GM12891 (cell line): ENCODE measurements around the gene PCNP.

Source experiments
- DNase-seq: peaks from one replicate; pipeline ENCODE4 v3.0.0; 2011; ENCODE audit warnings: low spot score; ENCODE audit not compliant: insufficient read length
- FAIRE-seq: peaks from 2 replicates; lab custom pipeline; 2011; peaks lifted over from hg19 to GRCh38; lab: Jason Lieb, UNC
- PAX5 ChIP-seq: IDR thresholded peaks from 2 replicates; pipeline ENCODE4 v1.6.1; 2011; ENCODE audit warnings: low read length, moderate library complexity, mild to moderate bottlenecking; ENCODE audit not compliant: insufficient read depth, severe bottlenecking
- POLR2A ChIP-seq: IDR thresholded peaks from 2 replicates; pipeline ENCODE4 v1.6.1; 2011; ENCODE audit warnings: low read depth, low read length, control low read depth
- POLR2AphosphoS5 ChIP-seq: IDR thresholded peaks from 2 replicates; pipeline ENCODE4 v1.6.1; 2011; ENCODE audit warnings: low read depth, low read length, control low read depth
- POU2F2 ChIP-seq: IDR thresholded peaks from 2 replicates; pipeline ENCODE4 v1.6.1; 2011; ENCODE audit warnings: low read depth, mild to moderate bottlenecking, control low read depth, low read length, moderate library complexity
- SPI1 ChIP-seq: IDR thresholded peaks from 2 replicates; pipeline ENCODE4 v1.6.1; 2011; ENCODE audit warnings: low read depth, low read length, control low read depth
- TAF1 ChIP-seq: IDR thresholded peaks from 2 replicates; pipeline ENCODE4 v1.6.1; 2011; ENCODE audit warnings: low read depth, low read length, control low read depth

PCNP gene

DNA sequence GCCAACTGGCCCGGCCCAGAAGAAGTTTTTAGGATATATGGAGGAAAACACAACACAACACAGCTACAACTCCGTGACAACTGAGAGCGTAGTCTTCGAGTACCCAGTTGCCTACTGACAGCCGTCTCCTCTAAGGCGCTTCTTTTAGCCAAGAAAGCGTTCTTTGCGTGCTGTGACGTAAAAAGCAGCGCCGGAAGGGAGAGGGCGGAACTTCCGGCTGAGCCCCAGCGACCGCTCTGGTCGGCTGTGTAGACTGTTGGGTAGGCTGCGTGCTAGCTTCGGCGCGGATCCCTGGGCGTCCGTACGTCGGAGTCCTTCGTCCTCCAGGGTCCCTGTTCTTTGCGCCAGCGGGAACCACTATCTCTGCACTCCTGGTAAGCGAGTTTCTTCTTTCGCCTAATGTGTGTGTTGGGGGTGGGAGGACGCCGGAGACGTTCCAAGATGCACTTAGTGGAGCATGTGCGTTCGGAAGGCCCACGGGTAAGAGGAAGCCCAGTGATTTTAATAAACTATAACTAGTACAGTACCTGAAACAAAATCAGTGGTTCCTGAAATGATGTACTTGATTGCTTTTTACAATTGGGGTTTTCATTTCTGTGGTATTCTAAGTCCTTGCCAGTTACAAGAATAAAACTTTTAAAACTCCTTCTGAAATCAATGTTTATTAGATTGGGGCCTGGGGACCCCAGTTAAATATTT lies 12.2 kb upstream of the PCNP start, which contains the start of gene TRMT10C:
Gene TRMT10C, plus strand, starts transcription at position 239 of the 699 bp plus-strand sequence. CDS start 2,914 bp downstream, outside the sequence.
- FAIRE-seq (peak; percentile 97), DNase-seq (peak; percentile 74)
- TF ChIP-seq PAX5 (no peak), SPI1 (0 out of 2 replicates have a peak, but pooled peaks have one; percentile 5), POU2F2 (no peak), TAF1 (peak; percentile 88), POLR2AphosphoS5 (peak; percentile 97), POLR2A (peak; percentile 97)

DNA sequence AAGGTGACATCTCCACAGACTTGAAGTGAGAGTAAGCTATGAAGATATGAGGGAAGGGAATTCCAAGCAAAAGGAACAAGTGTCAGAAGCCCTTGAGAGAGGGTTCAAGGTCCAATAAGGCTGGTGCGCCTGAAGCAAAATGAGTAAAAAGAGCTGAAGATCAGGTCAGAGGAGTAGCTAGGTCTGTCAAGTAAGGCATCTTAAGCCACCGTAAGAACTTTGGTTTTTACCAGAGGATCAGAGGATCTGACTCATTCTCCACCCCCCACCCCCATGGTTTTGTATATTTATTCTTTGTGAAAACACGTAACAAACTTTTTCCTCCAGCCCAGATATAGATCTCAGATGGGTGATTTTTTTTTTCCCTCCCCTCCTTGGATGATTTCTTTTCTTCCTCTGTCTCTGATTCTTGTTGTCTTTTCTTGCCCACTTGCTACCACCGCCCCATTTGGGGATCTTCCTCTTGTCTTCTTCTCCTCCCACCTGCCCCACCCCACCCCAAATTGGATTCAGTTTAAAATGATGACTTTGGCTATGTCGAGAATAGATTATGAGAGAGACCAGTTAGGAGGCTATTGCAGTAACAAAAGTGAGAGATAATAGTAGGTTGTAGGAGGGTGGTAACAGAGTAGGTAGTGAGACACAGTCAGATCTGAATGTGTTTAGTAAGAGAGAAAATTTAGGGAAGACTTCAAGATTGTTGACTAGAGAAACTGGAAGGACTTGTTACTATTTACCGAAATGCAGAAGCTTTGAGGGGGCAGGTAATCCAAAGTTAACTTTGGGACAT lies 6.3 kb upstream of the PCNP start:
- no peak for FAIRE-seq
- TF ChIP-seq TAF1 (no peak), PAX5 (no peak), POU2F2 (no peak), SPI1 (no peak), POLR2A (peak; percentile 63)
- DNase-seq = no peak

DNA sequence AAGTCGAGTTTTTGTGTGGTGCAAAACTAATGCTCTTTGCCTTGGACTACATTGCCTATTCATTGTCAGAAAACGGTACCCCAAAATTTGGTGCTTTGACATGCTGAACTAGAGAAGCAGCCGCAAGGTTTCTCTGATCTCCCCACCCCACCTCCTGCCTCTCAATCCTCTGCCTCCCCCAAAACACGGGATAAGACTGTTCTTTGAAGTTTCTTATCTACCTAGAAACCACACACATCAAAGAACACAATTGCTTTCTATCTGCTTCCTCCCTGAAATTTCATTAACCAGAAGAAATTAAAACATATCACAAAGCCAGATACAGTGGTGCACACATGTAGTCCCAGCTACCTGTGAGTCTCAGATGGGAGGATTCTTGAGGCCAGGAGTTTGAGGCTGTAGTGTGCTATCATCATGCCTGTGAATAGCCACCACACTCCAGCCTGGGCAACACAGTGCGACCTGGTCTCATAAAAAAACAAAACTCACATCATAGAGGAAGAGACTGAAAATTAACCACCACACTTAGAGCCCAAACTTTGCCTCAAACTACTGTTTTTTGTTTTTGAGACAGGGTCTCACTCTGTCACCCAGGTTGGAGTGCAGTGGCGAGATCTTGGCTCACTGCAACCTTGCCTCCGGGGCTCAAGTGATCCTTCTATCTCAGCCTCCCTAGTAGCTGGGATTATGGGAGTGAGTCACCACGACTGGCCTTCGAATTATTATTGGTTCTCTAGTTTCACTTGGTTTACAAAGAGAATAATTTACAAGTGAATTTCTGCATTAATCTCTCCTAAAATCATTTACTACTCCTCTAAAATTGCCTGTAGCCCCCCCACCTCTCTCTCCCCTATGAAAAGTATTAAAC lies 2.7 kb upstream of the PCNP start:
- DNase-seq (no peak), FAIRE-seq (no peak)
- TF ChIP-seq POLR2A = no peak
- TF ChIP-seq TAF1 = no peak
- TF ChIP-seq POU2F2 = no peak
- no peak for TF ChIP-seq SPI1
- no peak for TF ChIP-seq PAX5

DNA sequence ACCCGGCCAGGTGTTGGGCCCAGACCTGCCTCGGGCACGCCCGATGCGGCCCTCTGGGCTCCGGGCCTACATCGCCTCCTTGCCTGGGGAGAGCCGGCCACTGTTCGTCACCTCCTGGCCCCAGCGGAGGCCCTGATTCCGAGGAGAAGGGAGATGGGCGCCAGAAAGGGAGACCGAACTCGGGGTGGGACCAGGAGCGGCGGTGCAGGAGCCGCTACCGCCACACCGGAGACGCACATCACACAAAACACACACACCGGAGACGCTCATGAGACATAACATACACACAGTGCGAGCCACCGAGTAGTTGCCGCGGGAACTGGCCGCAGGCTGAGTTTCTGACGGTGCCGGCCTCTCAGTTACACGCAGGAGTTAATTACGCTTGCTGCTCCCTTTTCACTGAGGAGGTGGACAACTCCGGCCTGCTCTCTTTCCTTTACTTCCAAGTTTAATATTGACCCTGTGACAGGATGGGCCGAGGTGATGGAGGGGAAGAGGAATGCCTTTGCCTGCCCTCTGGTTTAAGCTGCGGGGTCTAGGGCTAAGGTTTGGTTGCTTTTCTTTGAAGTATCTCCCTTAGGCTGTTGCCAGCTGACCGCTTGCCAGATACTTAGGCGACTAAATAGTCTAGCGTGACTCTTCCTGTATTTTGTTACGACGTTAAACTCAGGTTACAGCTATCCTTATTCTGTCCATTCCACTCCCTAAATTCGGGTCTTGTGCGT lies 570 bp downstream of the PCNP start:
- FAIRE-seq (peak; percentile 83), DNase-seq (no peak)
- TF ChIP-seq POLR2A (peak; percentile 69; the same call in 1 of the 2 replicates), TAF1 (peak; percentile 42), SPI1 (0 out of 2 replicates have a peak, but pooled peaks have one; percentile 18), POLR2AphosphoS5 (0 out of 2 replicates have a peak, but pooled peaks have one; percentile 38), POU2F2 (0 out of 2 replicates have a peak, but pooled peaks have one; percentile 3), PAX5 (no peak)

DNA sequence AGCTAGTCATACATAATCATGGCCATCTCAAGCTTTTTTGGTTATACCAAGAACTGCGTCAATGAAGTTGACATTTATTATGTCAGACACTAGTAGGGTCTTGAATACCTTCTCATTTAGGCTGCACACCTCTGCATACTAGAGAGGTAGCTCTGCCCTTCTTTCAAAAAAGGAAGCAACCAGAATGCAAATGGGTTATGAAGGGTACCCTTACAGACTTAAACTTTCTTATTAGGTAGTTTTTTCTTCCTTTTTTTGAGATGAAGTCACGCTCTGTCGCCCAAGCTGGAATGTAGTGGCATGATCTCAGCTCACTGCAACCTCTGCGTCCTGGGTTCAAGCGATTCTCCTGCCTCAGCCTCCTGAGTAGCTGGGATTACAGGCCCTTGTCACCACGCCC lies 3.3 kb downstream of the PCNP start:
- TF ChIP-seq TAF1 (no peak), POLR2A (no peak), PAX5 (no peak), SPI1 (no peak), POLR2AphosphoS5 (no peak), POU2F2 (no peak)
- no peak for FAIRE-seq
- no peak for DNase-seq

DNA sequence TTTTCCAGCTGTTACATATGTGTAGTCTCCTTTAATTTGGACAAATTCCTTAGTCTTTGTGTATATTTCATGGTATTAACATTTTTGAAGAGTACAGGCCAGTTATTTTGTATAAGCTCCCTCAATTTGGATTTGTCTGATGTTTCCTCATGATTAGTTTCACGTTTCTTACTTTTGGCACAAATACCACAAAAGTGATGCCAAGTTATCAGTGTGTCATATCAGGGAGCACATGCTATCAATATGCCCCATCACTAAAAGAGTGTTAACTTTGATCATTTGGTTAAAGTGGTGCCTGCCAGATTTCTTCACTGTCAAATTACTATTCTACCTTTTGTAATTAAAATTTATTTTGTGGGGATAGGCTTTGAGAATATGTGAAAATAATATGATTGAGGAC lies 14.6 kb downstream of the PCNP start:
- DNase-seq (no peak), FAIRE-seq (no peak)
- no peak for TF ChIP-seq POLR2A
- no peak for TF ChIP-seq SPI1
- TF ChIP-seq TAF1 = no peak
- no peak for TF ChIP-seq POLR2AphosphoS5
- no peak for TF ChIP-seq PAX5
- TF ChIP-seq POU2F2 = no peak

DNA sequence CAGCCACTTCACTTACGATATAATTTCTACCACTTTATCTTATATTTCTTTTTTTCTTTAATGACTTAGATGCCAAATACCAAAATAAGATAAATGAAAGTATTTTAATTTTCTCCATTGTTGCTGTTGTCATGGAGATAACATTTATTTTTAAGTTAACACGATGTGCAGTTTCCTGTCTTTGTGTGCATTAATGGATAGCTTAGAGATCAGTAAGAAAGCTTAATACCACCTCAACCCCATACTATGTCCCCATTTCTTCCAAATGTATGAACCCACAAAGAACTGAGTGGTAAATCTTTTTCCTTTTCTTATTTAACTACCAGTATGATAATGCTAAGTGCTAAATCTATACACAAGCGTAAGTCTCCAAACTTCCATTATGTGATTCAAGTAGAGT lies 17.1 kb downstream of the PCNP start:
- no peak for FAIRE-seq
- no peak for TF ChIP-seq SPI1
- no peak for TF ChIP-seq TAF1
- no peak for TF ChIP-seq POU2F2
- no peak for TF ChIP-seq POLR2AphosphoS5
- TF ChIP-seq PAX5 = no peak
- TF ChIP-seq POLR2A = no peak
- DNase-seq = no peak

DNA sequence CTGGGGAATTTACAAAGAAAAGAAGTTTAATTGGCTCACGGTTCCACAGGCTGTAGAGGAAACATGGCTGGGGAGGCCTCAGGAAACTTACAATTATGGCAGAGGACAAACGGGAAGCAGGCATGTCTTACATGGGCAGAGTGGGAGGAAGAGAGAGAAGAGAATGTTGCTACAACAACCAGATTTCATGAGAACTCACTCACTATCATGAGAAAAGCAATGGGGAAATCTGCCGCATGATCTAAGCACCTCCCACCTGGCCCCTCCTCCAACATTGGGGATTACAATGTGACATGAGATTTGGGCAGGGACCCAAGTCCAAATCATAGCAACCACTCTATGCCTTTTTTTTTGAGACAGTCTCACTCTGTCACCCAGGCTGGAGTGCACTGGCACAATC lies 28.8 kb downstream of the PCNP start:
- TF ChIP-seq PAX5 = no peak
- no peak for TF ChIP-seq POLR2A
- TF ChIP-seq TAF1 = no peak
- no peak for DNase-seq
- FAIRE-seq = no peak
